GM18867 (cell line): ENCODE results near the gene CERS4.
"Not testable (repeated sequence)": the region's sequence is repeated elsewhere in the genome, so short reads cannot be mapped to it uniquely, and the experiment has no call there.

ENCODE experiments used
- ATAC-seq: cut with Tn5 transposase; IDR thresholded peaks from one replicate; pipeline ENCODE4 v1.9.1; 2021; ENCODE audit warnings: mild to moderate bottlenecking, moderate library complexity; ENCODE audit not compliant: unreplicated experiment

CERS4 gene

GRCh38 chr19:8241646-8242045 lies 32.5 kb downstream of the CERS4 start:
- ATAC-seq = no peak

- no peak for ATAC-seq
Measured at GRCh38 chr19:8242211-8242821, 33.1 kb downstream of the CERS4 start.

GRCh38 chr19:8243146-8243545 lies 34.0 kb downstream of the CERS4 start:
- ATAC-seq = no peak

GRCh38 chr19:8244442-8244841 lies 35.3 kb downstream of the CERS4 start:
- ATAC-seq = no peak

- no peak for ATAC-seq
Measured at GRCh38 chr19:8245869-8246835, 37.0 kb downstream of the CERS4 start.

GRCh38 chr19:8247129-8247890 lies 38.1 kb downstream of the CERS4 start:
- ATAC-seq = not testable (repeated sequence)

GRCh38 chr19:8248348-8249328 lies 39.5 kb downstream of the CERS4 start:
- ATAC-seq = no peak

GRCh38 chr19:8250596-8250995 lies 41.4 kb downstream of the CERS4 start:
- no peak for ATAC-seq

GRCh38 chr19:8251025-8251472 lies 41.9 kb downstream of the CERS4 start:
- no peak for ATAC-seq

GRCh38 chr19:8252922-8253589 lies 43.9 kb downstream of the CERS4 start:
- ATAC-seq = no peak

- no peak for ATAC-seq
Measured at GRCh38 chr19:8253678-8254077, 44.5 kb downstream of the CERS4 start.

GRCh38 chr19:8254286-8255001 lies 45.3 kb downstream of the CERS4 start:
- ATAC-seq = no peak

- no peak for ATAC-seq
Measured at GRCh38 chr19:8255426-8256125, 46.4 kb downstream of the CERS4 start.

- ATAC-seq = no peak
Measured at GRCh38 chr19:8256276-8257051, 47.3 kb downstream of the CERS4 start.

GRCh38 chr19:8257052-8257443 lies 47.9 kb downstream of the CERS4 start:
- ATAC-seq = no peak

GRCh38 chr19:8259142-8259921 lies 50.2 kb downstream of the CERS4 start:
- no peak for ATAC-seq

- no peak for ATAC-seq
Measured at GRCh38 chr19:8259922-8260247, 50.7 kb downstream of the CERS4 start.
